ENCODE measurements around the gene RNF126.

RNF126 gene

GRCh38 chr19:616062-616700 is 46.8 kb downstream of the RNF126 start:
- no peak for DNase-seq
- no peak for TF ChIP-seq POLR2A (IDR thresholded peaks at IDR 0.05; ENCODE audit: low read length)
- TF ChIP-seq GATA1 (IDR thresholded peaks at IDR 0.05; ENCODE audit: low read depth, low read length): no peak

DNA sequence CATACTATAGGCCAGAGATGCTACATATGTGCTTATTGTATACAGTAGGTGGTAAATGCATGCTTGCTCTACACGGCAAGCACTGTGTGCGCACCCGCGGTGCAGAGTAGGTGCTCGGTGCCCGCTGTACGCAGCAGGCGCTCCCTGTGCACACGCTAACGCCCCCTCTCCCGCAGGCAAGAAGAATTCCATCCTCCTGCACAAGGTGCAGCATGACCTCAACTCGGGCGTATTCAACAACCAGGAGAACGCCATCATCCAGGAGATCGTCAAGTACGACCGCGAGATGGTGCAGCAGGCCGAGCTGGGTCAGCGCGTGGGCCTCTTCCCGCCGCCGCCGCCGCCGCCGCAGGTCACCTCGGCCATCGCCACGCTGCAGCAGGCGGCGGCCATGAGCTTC is 47.4 kb downstream of the RNF126 start:
- DNase-seq: peak; percentile 48 to 58
- TF ChIP-seq POLR2A (IDR thresholded peaks at IDR 0.05; ENCODE audit: low read length): no peak
- no peak for TF ChIP-seq GATA1 (IDR thresholded peaks at IDR 0.05; ENCODE audit: low read depth, low read length)

- TF ChIP-seq GATA1 (IDR thresholded peaks at IDR 0.05; ENCODE audit: low read depth, low read length): no peak
- TF ChIP-seq POLR2A (IDR thresholded peaks at IDR 0.05; ENCODE audit: low read length): no peak
- DNase-seq: no peak
Observed at GRCh38 chr19:613732-614567, 49.1 kb downstream of the RNF126 start.

- TF ChIP-seq GATA1 (IDR thresholded peaks at IDR 0.05; ENCODE audit: low read depth, low read length) (no peak), POLR2A (IDR thresholded peaks at IDR 0.05; ENCODE audit: low read length) (no peak)
- no peak for DNase-seq
Observed at GRCh38 chr19:612941-613340, 50.1 kb downstream of the RNF126 start.

DNA sequence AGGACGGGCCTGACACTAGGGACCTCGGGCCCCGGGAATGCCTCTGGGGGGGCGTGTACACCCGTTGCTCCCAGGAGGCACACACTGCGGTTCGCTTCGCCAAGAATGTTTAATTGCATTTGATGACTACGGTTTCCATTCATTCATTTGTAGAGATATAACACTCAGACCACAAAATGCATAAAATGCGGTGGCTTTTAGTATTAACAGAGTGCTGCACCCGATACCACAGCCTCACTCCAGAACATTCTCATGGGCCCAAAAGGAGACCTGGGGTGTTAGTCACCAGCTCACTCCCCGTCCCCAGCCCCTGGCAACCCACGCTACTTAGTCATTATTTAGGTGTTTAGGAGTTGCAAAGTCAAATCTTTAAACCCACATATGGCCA is 51.5 kb downstream of the RNF126 start:
- no peak for DNase-seq
- TF ChIP-seq GATA1 (IDR thresholded peaks at IDR 0.05; ENCODE audit: low read depth, low read length) (no peak), POLR2A (IDR thresholded peaks at IDR 0.05; ENCODE audit: low read length) (no peak)

- peak in 1 of 2 experiments; percentile 53 for DNase-seq
- TF ChIP-seq GATA1 (IDR thresholded peaks at IDR 0.05; ENCODE audit: low read depth, low read length): no peak
- no peak for TF ChIP-seq POLR2A (IDR thresholded peaks at IDR 0.05; ENCODE audit: low read length)
Observed at GRCh38 chr19:610801-611480, 52.1 kb downstream of the RNF126 start.

- DNase-seq: no peak
- TF ChIP-seq POLR2A (IDR thresholded peaks at IDR 0.05; ENCODE audit: low read length) (no peak), GATA1 (IDR thresholded peaks at IDR 0.05; ENCODE audit: low read depth, low read length) (no peak)
Observed at GRCh38 chr19:610071-610800, 52.8 kb downstream of the RNF126 start.

DNA sequence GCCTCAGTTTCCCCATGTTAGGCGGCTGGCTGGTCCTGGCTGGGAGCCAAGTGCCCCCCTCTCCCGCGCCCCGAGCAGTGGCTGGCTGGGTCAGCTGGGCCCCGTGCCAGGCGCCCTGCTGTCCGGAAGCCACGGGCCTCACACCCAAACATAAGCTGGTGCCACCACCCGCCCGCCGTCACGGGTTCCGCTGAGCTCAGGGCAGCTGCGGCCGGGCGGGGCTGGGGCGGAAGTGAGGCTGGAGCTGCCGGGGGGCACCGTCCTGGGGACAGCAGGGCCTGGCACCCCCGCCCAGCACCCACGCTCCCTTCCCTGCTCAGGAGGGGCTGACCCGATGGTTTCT is 54.0 kb downstream of the RNF126 start:
- TF ChIP-seq GATA1 (IDR thresholded peaks at IDR 0.05; ENCODE audit: low read depth, low read length) (no peak), POLR2A (IDR thresholded peaks at IDR 0.05; ENCODE audit: low read length) (no peak)

GRCh38 chr19:608155-609003 is 54.6 kb downstream of the RNF126 start:
- no peak for TF ChIP-seq GATA1 (IDR thresholded peaks at IDR 0.05; ENCODE audit: low read depth, low read length)
- TF ChIP-seq POLR2A (IDR thresholded peaks at IDR 0.05; ENCODE audit: low read length): no peak
- DNase-seq: no peak

More for the DNA sequence above, 54.0 kb downstream of the RNF126 start:
- DNase-seq: no peak

DNA sequence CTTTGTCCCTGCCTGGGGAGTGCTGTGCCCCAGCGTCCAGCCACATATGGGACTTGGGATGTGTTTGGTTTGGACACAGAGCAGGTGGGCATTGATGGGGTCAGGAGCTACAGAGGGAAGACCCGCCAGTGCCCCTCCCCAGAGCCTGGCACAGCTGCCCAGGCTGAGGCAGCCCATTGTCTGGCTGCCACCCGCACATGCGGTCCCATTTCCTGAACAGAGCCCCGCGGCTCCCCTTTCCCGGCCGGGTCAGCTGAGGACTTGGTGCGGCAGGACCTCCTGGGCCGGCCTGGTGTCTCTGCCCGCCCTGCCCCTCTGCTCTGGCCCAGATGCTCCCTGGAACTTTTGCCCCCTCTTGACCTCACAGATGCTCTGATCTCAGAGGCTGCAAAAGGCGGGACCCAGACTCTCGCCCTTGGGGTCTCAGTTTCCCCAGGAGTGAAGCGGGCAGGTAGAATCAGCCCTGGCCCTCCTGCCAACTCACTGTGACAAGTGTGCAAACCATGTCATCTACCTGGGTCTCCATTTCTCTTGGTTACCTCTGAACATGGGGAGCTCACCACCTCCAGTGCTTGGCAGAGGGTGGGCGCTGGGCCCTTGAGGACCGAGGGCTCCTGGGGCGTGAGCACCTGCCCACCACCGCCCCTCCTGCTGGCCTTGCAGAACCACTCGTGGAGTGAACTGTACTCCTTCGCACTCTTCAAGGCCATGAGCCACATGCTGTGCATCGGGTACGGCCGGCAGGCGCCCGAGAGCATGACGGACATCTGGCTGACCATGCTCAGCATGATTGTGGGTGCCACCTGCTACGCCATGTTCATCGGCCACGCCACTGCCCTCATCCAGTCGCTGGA is 55.5 kb downstream of the RNF126 start:
- TF ChIP-seq GATA1 (IDR thresholded peaks at IDR 0.05; ENCODE audit: low read depth, low read length): no peak
- TF ChIP-seq POLR2A (IDR thresholded peaks at IDR 0.05; ENCODE audit: low read length): no peak
- DNase-seq: no peak

DNA sequence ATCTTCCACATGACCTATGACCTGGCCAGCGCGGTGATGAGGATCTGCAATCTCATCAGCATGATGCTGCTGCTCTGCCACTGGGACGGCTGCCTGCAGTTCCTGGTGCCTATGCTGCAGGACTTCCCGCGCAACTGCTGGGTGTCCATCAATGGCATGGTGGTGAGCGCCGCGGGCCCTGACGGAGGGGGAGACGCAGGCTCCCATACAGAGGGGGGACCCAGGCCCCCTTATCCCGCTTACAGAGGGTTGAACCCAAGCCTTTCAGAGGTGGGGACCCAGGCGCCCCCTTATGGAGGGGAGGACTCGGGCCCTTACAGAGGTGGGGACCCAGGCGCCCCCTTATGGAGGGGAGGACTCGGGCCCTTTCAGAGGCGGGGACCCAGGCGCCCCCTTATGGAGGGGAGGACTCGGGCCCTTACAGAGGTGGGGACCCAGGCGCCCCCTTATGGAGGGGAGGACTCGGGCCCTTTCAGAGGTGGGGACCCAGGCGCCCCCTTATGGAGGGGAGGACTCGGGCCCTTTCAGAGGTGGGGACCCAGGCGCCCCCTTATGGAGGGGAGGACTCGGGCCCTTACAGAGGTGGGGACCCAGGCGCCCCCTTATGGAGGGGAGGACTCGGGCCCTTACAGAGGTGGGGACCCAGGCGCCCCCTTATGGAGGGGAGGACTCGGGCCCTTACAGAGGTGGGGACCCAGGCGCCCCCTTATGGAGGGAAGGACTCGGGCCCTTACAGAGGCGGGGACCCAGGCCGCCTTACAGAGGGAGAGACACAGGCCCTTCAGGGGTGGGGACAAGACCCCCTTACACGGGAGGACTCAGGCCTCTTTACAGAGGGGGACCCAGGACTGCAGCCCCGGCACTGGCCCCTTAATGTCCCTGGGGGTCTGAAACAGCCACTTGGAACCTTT is 57.7 kb downstream of the RNF126 start:
- peak; percentile 45 to 59 for DNase-seq
